Adipocyte (in vitro differentiated cells): ENCODE results near the gene S100A7.

Source experiments
- DNase-seq: peaks from one replicate; pipeline ENCODE4 v3.0.0-alpha.2; 2015; ENCODE audit warnings: low read depth
- H3K27me3 ChIP-seq: replicated peaks from 2 replicates; pipeline ENCODE4 v1.7.0; 2013; ENCODE audit warnings: mild to moderate bottlenecking, low read length, moderate library complexity; ENCODE audit not compliant: control insufficient read depth, insufficient read depth
- H3K36me3 ChIP-seq: 2 replicates; pipeline ENCODE4 v1.7.0; 2013; ENCODE audit warnings: low read length, mild to moderate bottlenecking, moderate library complexity; ENCODE audit not compliant: control insufficient read depth, insufficient read depth, severe bottlenecking
- H3K4me1 ChIP-seq: 2 replicates; pipeline ENCODE4 v1.7.0; 2013; ENCODE audit warnings: mild to moderate bottlenecking, low read length, moderate library complexity; ENCODE audit not compliant: control insufficient read depth, insufficient read depth
- H3K4me3 ChIP-seq: 2 replicates; pipeline ENCODE4 v1.7.0; 2013; ENCODE audit warnings: mild to moderate bottlenecking, low read length, moderate library complexity
- H3K9ac ChIP-seq: 2 replicates; pipeline ENCODE4 v1.7.0; 2013; ENCODE audit warnings: mild to moderate bottlenecking, low read length, moderate library complexity
- H3K9me3 ChIP-seq: 2 replicates; pipeline ENCODE4 v1.7.0; 2013; ENCODE audit warnings: mild to moderate bottlenecking, low read length, moderate library complexity; ENCODE audit not compliant: control insufficient read depth

Gene S100A7

GRCh38 chr1:153443486-153443885 is 17.0 kb downstream of the S100A7 start:
- H3K36me3 ChIP-seq, result no peaks in the 10 kb centered on the region
- DNase-seq, result no peak
- H3K4me3 ChIP-seq, result no peak overlapping the region
- H3K27me3 ChIP-seq, result peaks cover 27% of the 10 kb centered on the region
- H3K9ac ChIP-seq, result no peak overlapping the region
- H3K4me1 ChIP-seq, result peaks cover 4% of the 10 kb centered on the region
- H3K9me3 ChIP-seq, result peaks cover 4% of the 10 kb centered on the region

- no peak for DNase-seq
- Histone ChIP-seq H3K4me3 (no peak overlapping the region), H3K9ac (no peak overlapping the region)
These were observed 19.2 kb downstream of the S100A7 start for GRCh38 chr1:153441238-153441755.

GRCh38 chr1:153439273-153439672 is 21.2 kb downstream of the S100A7 start:
- DNase-seq, result no peak
- peaks cover 4% of the 10 kb centered on the region for H3K9me3 ChIP-seq
- H3K4me1 ChIP-seq, result no peaks in the 10 kb centered on the region

More at GRCh38 chr1:153441238-153441755, 19.2 kb downstream of the S100A7 start:
- H3K27me3 ChIP-seq, result peaks cover 39% of the 10 kb centered on the region
- peaks cover 4% of the 10 kb centered on the region for H3K9me3 ChIP-seq
- H3K36me3 ChIP-seq, result no peaks in the 10 kb centered on the region
- H3K4me1 ChIP-seq, result no peaks in the 10 kb centered on the region

GRCh38 chr1:153438599-153438998 is 21.9 kb downstream of the S100A7 start:
- Histone ChIP-seq H3K9me3 (peaks cover 4% of the 10 kb centered on the region), H3K4me1 (no peaks in the 10 kb centered on the region), H3K4me3 (no peak overlapping the region), H3K36me3 (no peaks in the 10 kb centered on the region), H3K9ac (no peak overlapping the region), H3K27me3 (peaks cover 41% of the 10 kb centered on the region)
- no peak for DNase-seq

More at GRCh38 chr1:153439273-153439672, 21.2 kb downstream of the S100A7 start:
- Histone ChIP-seq H3K9ac (no peak overlapping the region), H3K4me3 (no peak overlapping the region), H3K27me3 (peaks cover 45% of the 10 kb centered on the region), H3K36me3 (no peaks in the 10 kb centered on the region)

- H3K4me1 ChIP-seq, result no peaks in the 10 kb centered on the region
- H3K9ac ChIP-seq, result no peak overlapping the region
- no peak for DNase-seq
- no peak overlapping the region for H3K4me3 ChIP-seq
- peaks cover 48% of the 10 kb centered on the region for H3K27me3 ChIP-seq
- no peaks in the 10 kb centered on the region for H3K9me3 ChIP-seq
- H3K36me3 ChIP-seq, result no peaks in the 10 kb centered on the region
These were observed 23.2 kb downstream of the S100A7 start for GRCh38 chr1:153437236-153437635.

GRCh38 chr1:153434746-153435455 is 25.6 kb downstream of the S100A7 start:
- Histone ChIP-seq H3K4me1 (no peaks in the 10 kb centered on the region), H3K36me3 (no peaks in the 10 kb centered on the region), H3K9me3 (no peaks in the 10 kb centered on the region), H3K4me3 (no peak overlapping the region), H3K27me3 (peaks cover 47% of the 10 kb centered on the region), H3K9ac (no peak overlapping the region)
- no peak for DNase-seq

GRCh38 chr1:153432874-153433681 is 27.4 kb downstream of the S100A7 start:
- Histone ChIP-seq H3K27me3 (peaks cover 34% of the 10 kb centered on the region), H3K36me3 (no peaks in the 10 kb centered on the region), H3K9me3 (no peaks in the 10 kb centered on the region), H3K4me3 (no peak overlapping the region), H3K4me1 (no peaks in the 10 kb centered on the region), H3K9ac (no peak overlapping the region)
- DNase-seq, result no peak

- Histone ChIP-seq H3K27me3 (peaks cover 34% of the 10 kb centered on the region), H3K36me3 (no peaks in the 10 kb centered on the region), H3K4me3 (no peak overlapping the region), H3K9me3 (no peaks in the 10 kb centered on the region), H3K4me1 (no peaks in the 10 kb centered on the region), H3K9ac (no peak overlapping the region)
- no peak for DNase-seq
These were observed 28.5 kb downstream of the S100A7 start for GRCh38 chr1:153431928-153432327.

GRCh38 chr1:153431427-153431826 is 29.0 kb downstream of the S100A7 start:
- H3K9me3 ChIP-seq, result no peaks in the 10 kb centered on the region
- peaks cover 34% of the 10 kb centered on the region for H3K27me3 ChIP-seq
- no peaks in the 10 kb centered on the region for H3K4me1 ChIP-seq
- no peak overlapping the region for H3K9ac ChIP-seq
- no peak overlapping the region for H3K4me3 ChIP-seq
- no peak for DNase-seq
- no peaks in the 10 kb centered on the region for H3K36me3 ChIP-seq

- H3K4me1 ChIP-seq, result no peaks in the 10 kb centered on the region
- no peak for DNase-seq
- H3K4me3 ChIP-seq, result no peak overlapping the region
- no peaks in the 10 kb centered on the region for H3K9me3 ChIP-seq
- no peak overlapping the region for H3K9ac ChIP-seq
- no peaks in the 10 kb centered on the region for H3K36me3 ChIP-seq
- H3K27me3 ChIP-seq, result peaks cover 34% of the 10 kb centered on the region
These were observed 29.4 kb downstream of the S100A7 start for GRCh38 chr1:153431002-153431401.

- no peaks in the 10 kb centered on the region for H3K36me3 ChIP-seq
- DNase-seq, result no peak
- H3K4me3 ChIP-seq, result no peak overlapping the region
- H3K4me1 ChIP-seq, result no peaks in the 10 kb centered on the region
- no peak overlapping the region for H3K9ac ChIP-seq
- peaks cover 34% of the 10 kb centered on the region for H3K27me3 ChIP-seq
- H3K9me3 ChIP-seq, result no peaks in the 10 kb centered on the region
These were observed 29.9 kb downstream of the S100A7 start for GRCh38 chr1:153430561-153430960.
